ENCODE data around the gene SRCIN1.
A peak's percentile ranks its signal among the peaks of the same experiment; 100 is the strongest.

Gene SRCIN1

GRCh38 chr17:38600906-38601305 lies 4.8 kb downstream of the SRCIN1 start:
- DNase-seq (ENCODE audit: low spot score), result no peak

- DNase-seq (ENCODE audit: low spot score), result no peak
These were observed 5.3 kb downstream of the SRCIN1 start for GRCh38 chr17:38600416-38600815.

- no peak for DNase-seq (ENCODE audit: low spot score)
These were observed 6.3 kb downstream of the SRCIN1 start for GRCh38 chr17:38599398-38599856.

- DNase-seq (ENCODE audit: low spot score), result no peak
These were observed 6.8 kb downstream of the SRCIN1 start for GRCh38 chr17:38598995-38599394.

GRCh38 chr17:38598536-38598935 lies 7.2 kb downstream of the SRCIN1 start:
- DNase-seq (ENCODE audit: low spot score), result peak; percentile 64

GRCh38 chr17:38597375-38597774 lies 8.4 kb downstream of the SRCIN1 start:
- no peak for DNase-seq (ENCODE audit: low spot score)

- DNase-seq (ENCODE audit: low spot score), result no peak
These were observed 9.1 kb downstream of the SRCIN1 start for GRCh38 chr17:38596651-38597050.

GRCh38 chr17:38595892-38596291 lies 9.9 kb downstream of the SRCIN1 start:
- DNase-seq (ENCODE audit: low spot score), result no peak

GRCh38 chr17:38594152-38594551 lies 11.6 kb downstream of the SRCIN1 start:
- DNase-seq (ENCODE audit: low spot score), result no peak

- no peak for DNase-seq (ENCODE audit: low spot score)
These were observed 13.3 kb downstream of the SRCIN1 start for GRCh38 chr17:38592487-38592886.

- DNase-seq (ENCODE audit: low spot score), result no peak
These were observed 14.0 kb downstream of the SRCIN1 start for GRCh38 chr17:38591759-38592241.

GRCh38 chr17:38590988-38591758 lies 14.6 kb downstream of the SRCIN1 start:
- DNase-seq (ENCODE audit: low spot score), result no peak

GRCh38 chr17:38589462-38590114 lies 16.2 kb downstream of the SRCIN1 start:
- DNase-seq (ENCODE audit: low spot score), result no peak

- DNase-seq (ENCODE audit: low spot score), result no peak
These were observed 17.0 kb downstream of the SRCIN1 start for GRCh38 chr17:38588788-38589174.

- no peak for DNase-seq (ENCODE audit: low spot score)
These were observed 17.6 kb downstream of the SRCIN1 start for GRCh38 chr17:38587947-38588787.

GRCh38 chr17:38587203-38587602 lies 18.5 kb downstream of the SRCIN1 start:
- no peak for DNase-seq (ENCODE audit: low spot score)

- no peak for DNase-seq (ENCODE audit: low spot score)
These were observed 19.0 kb downstream of the SRCIN1 start for GRCh38 chr17:38586788-38587187.

GRCh38 chr17:38585918-38586529 lies 19.7 kb downstream of the SRCIN1 start:
- DNase-seq (ENCODE audit: low spot score), result no peak

GRCh38 chr17:38585056-38585917 lies 20.5 kb downstream of the SRCIN1 start:
- DNase-seq (ENCODE audit: low spot score), result no peak

GRCh38 chr17:38584350-38584925 lies 21.3 kb downstream of the SRCIN1 start:
- peak; percentile 81 for DNase-seq (ENCODE audit: low spot score)
